Immature natural killer cell (primary cell): ENCODE results near the gene SIGLEC6. TPM values are rescaled to one million over a fixed set of nuclear protein-coding genes. Genes with fewer than 3 reads are reported as not detected.
"Not testable (repeated sequence)": the region's sequence is repeated elsewhere in the genome, so short reads cannot be mapped to it uniquely, and the experiment has no call there.

Experiments
- DNase-seq, 3 donors: peaks; one replicate each; pipeline ENCODE4 v3.0.0; 2022; ENCODE audit warnings: mixed read lengths in 1 of 3
- H3K27ac Mint-ChIP-seq, 6 donors: one replicate each; pipeline ENCODE4 v1.8.0; 2020; ENCODE audit warnings: mixed read lengths in 6 of 6, mild to moderate bottlenecking in 5 of 6, inconsistent platforms in 4 of 6, moderate library complexity in 3 of 6
- H3K27me3 Mint-ChIP-seq, 3 donors: one replicate each; pipeline ENCODE4 v1.8.0; 2020 to 2021; ENCODE audit warnings: low read depth in 3 of 3, mild to moderate bottlenecking in 3 of 3, mixed read lengths in 3 of 3, moderate library complexity in 3 of 3, inconsistent platforms in 1 of 3
- H3K36me3 Mint-ChIP-seq, 3 donors: one replicate each; pipeline ENCODE4 v1.8.0; 2020; ENCODE audit warnings: mixed read lengths in 3 of 3, inconsistent platforms in 2 of 3, mild to moderate bottlenecking in 2 of 3
- H3K4me1 Mint-ChIP-seq, 2 donors: one replicate each; pipeline ENCODE4 v1.8.0; 2020; ENCODE audit warnings: inconsistent platforms in 2 of 2, mild to moderate bottlenecking in 2 of 2, mixed read lengths in 2 of 2, moderate library complexity in 1 of 2
- H3K4me3 Mint-ChIP-seq, 5 donors: one replicate each; pipeline ENCODE4 v1.8.0; 2020; ENCODE audit warnings: mild to moderate bottlenecking in 5 of 5, mixed read lengths in 5 of 5, inconsistent platforms in 3 of 5, moderate library complexity in 3 of 5
- H3K9me3 Mint-ChIP-seq, 6 donors: one replicate each; pipeline ENCODE4 v1.8.0; 2020; ENCODE audit warnings: mild to moderate bottlenecking in 6 of 6, mixed read lengths in 6 of 6, inconsistent platforms in 4 of 6, moderate library complexity in 3 of 6
- polyA plus RNA-seq, 3 donors: library from polyadenylated mRNA; unstranded; fragments of 300-500 nt; fragmentation: Illumina TruSeq; gene quantifications; one replicate each; pipeline ENCODE4 v1.2.3, GENCODE V29; 2021

Gene SIGLEC6
- polyA plus RNA-seq, 3 donors from 2014 or later = 0.39 to 0.68 TPM; not detected in 1

GRCh38 chr19:51511353-51511752, 20.1 kb downstream of the SIGLEC6 start:
- no peak for DNase-seq
- H3K9me3 Mint-ChIP-seq = no peaks in the 10 kb centered on the region
- no peaks in the 10 kb centered on the region for H3K4me1 Mint-ChIP-seq
- no peak overlapping the region for H3K4me3 Mint-ChIP-seq
- H3K27me3 Mint-ChIP-seq = peaks cover 0 to 8% (median 6%) of the 10 kb centered on the region in 3 donors
- no peak overlapping the region for H3K27ac Mint-ChIP-seq
- no peaks in the 10 kb centered on the region for H3K36me3 Mint-ChIP-seq

DNA sequence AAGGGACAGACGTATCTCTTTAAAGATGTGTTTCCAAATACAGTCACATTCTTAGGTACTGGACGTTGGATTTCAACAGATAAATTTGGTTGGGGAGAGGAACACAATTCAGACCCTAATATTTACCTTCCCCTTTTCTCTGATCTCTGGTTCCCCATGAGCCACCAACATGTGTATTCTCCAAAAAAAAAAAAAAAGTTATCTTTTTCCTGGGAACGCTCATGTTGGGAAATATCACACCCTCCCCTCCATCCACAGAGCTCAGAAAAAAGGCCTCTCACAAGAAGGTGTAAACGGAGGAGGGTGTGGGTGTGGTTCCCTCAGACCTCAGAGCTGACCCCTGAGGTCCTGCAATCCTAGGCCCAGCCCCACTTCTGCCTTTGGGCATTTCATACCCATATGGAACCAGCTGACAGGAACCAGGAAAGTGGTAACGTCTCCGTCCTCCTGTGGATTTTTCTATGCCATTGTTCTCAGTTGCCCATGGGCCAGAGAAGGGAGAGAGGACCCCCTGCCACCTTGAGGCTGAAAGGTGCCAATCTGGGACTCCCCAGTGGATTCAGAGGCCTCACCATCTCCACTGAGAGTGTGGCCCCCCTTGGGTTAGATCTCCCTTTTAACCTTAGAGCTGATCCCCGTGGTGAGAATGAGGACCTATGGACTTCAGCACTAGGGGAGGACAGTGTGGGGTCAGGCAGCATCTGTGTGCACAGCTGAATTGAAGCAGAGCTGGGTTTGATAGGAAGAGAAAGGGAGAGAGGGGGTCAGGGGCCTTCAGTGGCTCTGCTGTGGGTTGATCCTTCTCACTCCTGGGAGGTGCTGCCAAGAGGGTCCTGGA, 21.4 kb downstream of the SIGLEC6 start:
- no peak for DNase-seq
- H3K36me3 Mint-ChIP-seq = no peaks in the 10 kb centered on the region
- H3K27me3 Mint-ChIP-seq = peaks cover 0 to 9% (median 6%) of the 10 kb centered on the region in 3 donors
- H3K4me1 Mint-ChIP-seq = no peaks in the 10 kb centered on the region
- H3K27ac Mint-ChIP-seq = no peak overlapping the region
- no peaks in the 10 kb centered on the region for H3K9me3 Mint-ChIP-seq
- no peak overlapping the region for H3K4me3 Mint-ChIP-seq

- H3K27me3 Mint-ChIP-seq = peaks cover 0 to 12% (median 4%) of the 10 kb centered on the region in 3 donors
- no peak overlapping the region for H3K27ac Mint-ChIP-seq
- no peak overlapping the region for H3K4me3 Mint-ChIP-seq
- no peak for DNase-seq
- no peaks in the 10 kb centered on the region for H3K4me1 Mint-ChIP-seq
- H3K9me3 Mint-ChIP-seq = no peaks in the 10 kb centered on the region
- no peaks in the 10 kb centered on the region for H3K36me3 Mint-ChIP-seq
These were observed 23.3 kb downstream of the SIGLEC6 start for GRCh38 chr19:51508059-51508733.

GRCh38 chr19:51507640-51508058, 23.8 kb downstream of the SIGLEC6 start:
- no peak for DNase-seq
- H3K36me3 Mint-ChIP-seq = no peaks in the 10 kb centered on the region
- H3K9me3 Mint-ChIP-seq = no peaks in the 10 kb centered on the region
- H3K4me1 Mint-ChIP-seq = no peaks in the 10 kb centered on the region
- peaks cover 0 to 12% (median 4%) of the 10 kb centered on the region in 3 donors for H3K27me3 Mint-ChIP-seq
- no peak overlapping the region for H3K27ac Mint-ChIP-seq
- H3K4me3 Mint-ChIP-seq = no peak overlapping the region

DNA sequence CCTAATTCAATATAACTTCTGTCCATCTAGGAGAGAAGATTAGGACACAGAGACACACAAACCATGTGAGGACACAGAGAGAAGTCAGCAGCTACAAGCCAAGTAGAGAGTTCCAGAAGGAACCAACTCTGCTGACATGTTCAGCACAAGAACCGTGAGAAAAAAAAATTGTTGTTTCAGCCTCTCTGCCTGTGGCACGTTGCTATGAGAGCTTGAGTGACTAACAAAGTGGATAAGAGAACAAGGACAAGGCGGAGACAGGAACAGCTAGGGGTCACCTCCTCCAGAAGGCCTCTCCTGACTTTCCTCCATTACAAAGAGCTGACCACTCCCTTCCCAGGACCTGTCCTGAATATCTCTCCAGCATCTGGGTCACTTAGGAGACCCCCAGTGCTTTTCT, 24.3 kb downstream of the SIGLEC6 start:
- Mint-ChIP-seq H3K36me3 (no peaks in the 10 kb centered on the region), H3K9me3 (no peaks in the 10 kb centered on the region), H3K4me3 (no peak overlapping the region), H3K27ac (no peak overlapping the region), H3K4me1 (peaks cover 0 to 1% of the 10 kb centered on the region in 2 donors), H3K27me3 (peaks cover 1 to 12% (median 4%) of the 10 kb centered on the region in 3 donors)
- no peak for DNase-seq

DNA sequence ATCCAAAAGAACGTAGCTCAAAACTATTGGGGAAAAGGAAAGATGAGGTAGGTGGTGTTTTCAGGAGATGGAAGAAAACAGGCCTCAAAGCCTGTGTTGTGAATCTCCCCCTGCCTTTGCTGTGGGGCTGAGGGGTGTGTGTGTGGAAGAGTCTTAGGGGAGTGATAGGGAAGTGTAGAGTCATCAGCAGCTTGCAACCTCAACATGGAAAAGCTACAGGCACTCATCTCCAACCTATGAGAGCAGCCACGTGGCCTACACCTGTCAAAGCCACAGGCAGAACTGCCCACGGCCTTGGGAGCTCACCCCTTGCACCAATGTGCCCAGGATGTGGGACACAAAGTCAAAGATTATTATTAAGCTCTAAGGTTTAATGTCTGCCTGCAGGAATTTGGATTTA, 25.6 kb downstream of the SIGLEC6 start:
- Mint-ChIP-seq H3K4me1 (peaks cover 11 to 12% of the 10 kb centered on the region in 2 donors), H3K27me3 (peaks cover 0 to 11% (median 1%) of the 10 kb centered on the region in 3 donors), H3K27ac (no peak overlapping the region), H3K36me3 (no peaks in the 10 kb centered on the region), H3K4me3 (no peak overlapping the region), H3K9me3 (no peaks in the 10 kb centered on the region)
- no peak for DNase-seq

DNA sequence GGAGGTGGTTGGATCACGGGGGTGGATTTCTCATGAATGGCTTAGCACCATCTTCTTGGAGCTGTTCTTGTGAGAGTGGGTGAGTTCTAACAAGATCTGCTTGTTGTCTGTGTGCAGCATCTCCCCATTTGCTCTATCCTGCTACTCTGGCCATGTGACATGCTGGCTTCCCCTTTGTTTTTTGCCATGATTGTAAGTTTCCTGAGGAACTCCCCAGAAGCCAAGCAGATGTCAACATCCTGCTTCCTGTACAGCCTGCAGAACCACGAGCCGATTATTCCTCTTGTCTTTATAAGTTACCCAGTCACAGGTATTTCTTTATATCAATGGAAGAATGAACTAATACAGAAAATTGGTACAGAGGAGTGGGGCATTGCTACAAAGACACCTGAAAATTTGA, 27.6 kb downstream of the SIGLEC6 start:
- H3K27me3 Mint-ChIP-seq = peaks cover 0 to 6% (median 4%) of the 10 kb centered on the region in 3 donors
- H3K36me3 Mint-ChIP-seq = no peaks in the 10 kb centered on the region
- no peaks in the 10 kb centered on the region for H3K9me3 Mint-ChIP-seq
- DNase-seq = no peak
- peaks cover 11 to 12% of the 10 kb centered on the region in 2 donors for H3K4me1 Mint-ChIP-seq
- H3K27ac Mint-ChIP-seq = no peak overlapping the region
- no peak overlapping the region for H3K4me3 Mint-ChIP-seq

DNA sequence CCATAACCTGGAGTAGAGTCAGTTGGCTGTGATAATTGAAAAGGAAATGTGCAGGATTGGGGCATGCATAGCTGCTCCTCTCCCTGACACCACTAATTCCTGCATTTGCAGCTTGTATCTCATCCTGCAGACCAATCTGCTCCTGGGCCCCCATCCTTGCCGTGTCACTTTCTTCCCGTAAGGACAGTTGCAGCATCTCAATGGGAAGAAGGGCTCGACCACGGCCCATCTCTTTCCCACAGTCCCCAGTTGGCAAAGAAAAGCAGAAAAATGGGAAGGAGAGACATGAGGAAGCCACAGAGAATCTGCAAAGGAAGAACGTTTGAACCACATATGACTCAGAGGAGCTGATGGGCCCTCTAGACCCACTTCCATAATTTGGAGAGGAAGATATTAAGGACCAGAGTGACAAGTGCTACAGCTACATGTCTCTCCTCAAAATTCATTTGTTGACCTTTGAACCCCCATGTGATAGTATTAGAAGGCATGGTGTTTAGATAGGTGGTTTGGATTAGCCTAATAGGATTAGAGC, 28.1 kb downstream of the SIGLEC6 start:
- no peak overlapping the region for H3K4me3 Mint-ChIP-seq
- H3K36me3 Mint-ChIP-seq = no peaks in the 10 kb centered on the region
- H3K4me1 Mint-ChIP-seq = peaks cover 11 to 12% of the 10 kb centered on the region in 2 donors
- no peaks in the 10 kb centered on the region for H3K9me3 Mint-ChIP-seq
- DNase-seq = no peak
- no peak overlapping the region for H3K27ac Mint-ChIP-seq
- peaks cover 0 to 6% (median 4%) of the 10 kb centered on the region in 3 donors for H3K27me3 Mint-ChIP-seq

DNA sequence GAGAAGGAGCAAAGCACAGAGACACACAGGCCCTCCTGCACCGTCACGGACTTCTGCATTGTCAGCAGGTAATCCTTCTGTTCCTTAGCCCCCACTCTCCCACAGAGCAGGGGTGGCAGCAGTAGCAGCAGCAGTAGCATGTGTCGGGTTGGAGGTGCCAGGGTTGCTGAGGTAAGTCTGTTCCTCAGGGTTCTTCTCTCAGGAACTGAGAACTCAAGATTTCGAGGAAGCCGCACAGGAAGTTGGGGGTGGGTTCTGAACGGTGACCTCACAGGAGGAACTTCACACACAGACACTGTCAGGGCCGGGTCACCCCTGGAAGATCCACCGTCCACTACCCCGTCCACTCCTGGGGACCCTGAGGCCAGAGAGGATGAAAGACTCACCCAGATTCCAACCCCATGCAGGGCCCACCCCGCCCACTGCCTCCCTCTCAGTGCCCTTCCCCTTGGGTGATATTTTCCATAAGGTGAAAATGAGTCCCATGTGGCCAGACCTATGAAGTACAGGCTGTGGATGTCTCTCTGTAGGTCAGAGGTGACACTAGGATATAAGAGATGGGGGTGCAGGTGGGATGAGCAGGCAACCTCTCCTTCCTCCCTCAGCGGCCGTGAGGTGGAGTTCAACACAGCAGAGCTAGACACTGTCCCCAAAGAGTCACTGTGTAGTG, 29.7 kb downstream of the SIGLEC6 start, which contains the start of gene SIGLEC12:
TSS of gene SIGLEC12 (minus strand) at position 207 of the 670 bp plus-strand sequence. CDS start at position 140, 67 bp downstream.
- Mint-ChIP-seq H3K4me1 (peaks cover 11 to 12% of the 10 kb centered on the region in 2 donors), H3K27ac (no peak within 1 kb of the TSS), H3K4me3 (peak within 1 kb of the TSS in 2 of 5 donors; percentile 27 to 51), H3K9me3 (no peaks in the 10 kb centered on the region), H3K36me3 (no peaks in the 10 kb centered on the region), H3K27me3 (peaks cover 0 to 6% (median 4%) of the 10 kb centered on the region in 3 donors)
- DNase-seq = no peak

DNA sequence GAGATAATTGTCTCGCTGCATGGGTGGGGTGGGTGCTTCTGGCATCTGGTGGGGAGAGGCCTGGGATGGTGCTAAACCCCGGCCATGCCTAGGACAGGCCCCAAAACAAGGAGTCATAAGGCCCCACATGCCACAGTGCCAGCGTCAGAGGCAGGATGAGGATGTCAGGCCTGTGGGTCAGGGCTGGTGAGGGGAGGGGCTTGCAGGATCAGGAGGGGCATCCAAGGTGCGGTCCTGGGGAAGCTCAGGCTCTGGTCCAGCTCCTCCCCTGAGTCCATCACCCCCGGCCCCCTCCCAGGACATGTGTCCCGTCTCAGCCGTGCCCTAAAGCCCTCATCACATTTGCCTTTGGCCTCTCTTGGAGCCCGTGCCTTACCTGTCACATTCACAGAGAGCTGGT, 30.5 kb downstream of the SIGLEC6 start:
- peak overlapping the region in 1 of 5 donors; percentile 51 for H3K4me3 Mint-ChIP-seq
- H3K9me3 Mint-ChIP-seq, H3K27me3 Mint-ChIP-seq, H3K27ac Mint-ChIP-seq, H3K36me3 Mint-ChIP-seq, DNase-seq: not testable (repeated sequence)
- peaks cover 11 to 12% of the 10 kb centered on the region in 2 donors for H3K4me1 Mint-ChIP-seq

GRCh38 chr19:51497666-51498065, 33.8 kb downstream of the SIGLEC6 start:
- no peak overlapping the region for H3K27ac Mint-ChIP-seq

GRCh38 chr19:51493776-51494175, 37.7 kb downstream of the SIGLEC6 start:
- no peak for DNase-seq
- Mint-ChIP-seq H3K4me1 (no peaks in the 10 kb centered on the region), H3K27me3 (peaks cover 6 to 11% (median 7%) of the 10 kb centered on the region in 3 donors), H3K36me3 (no peaks in the 10 kb centered on the region), H3K27ac (no peak overlapping the region), H3K9me3 (no peaks in the 10 kb centered on the region), H3K4me3 (no peak overlapping the region)

More at GRCh38 chr19:51497666-51498065, 33.8 kb downstream of the SIGLEC6 start:
- H3K4me3 Mint-ChIP-seq = no peak overlapping the region
- peaks cover 7 to 10% (median 8%) of the 10 kb centered on the region in 3 donors for H3K27me3 Mint-ChIP-seq
- peaks cover 11 to 12% of the 10 kb centered on the region in 2 donors for H3K4me1 Mint-ChIP-seq
- no peak for DNase-seq
- H3K36me3 Mint-ChIP-seq = no peaks in the 10 kb centered on the region
- H3K9me3 Mint-ChIP-seq = no peaks in the 10 kb centered on the region

DNA sequence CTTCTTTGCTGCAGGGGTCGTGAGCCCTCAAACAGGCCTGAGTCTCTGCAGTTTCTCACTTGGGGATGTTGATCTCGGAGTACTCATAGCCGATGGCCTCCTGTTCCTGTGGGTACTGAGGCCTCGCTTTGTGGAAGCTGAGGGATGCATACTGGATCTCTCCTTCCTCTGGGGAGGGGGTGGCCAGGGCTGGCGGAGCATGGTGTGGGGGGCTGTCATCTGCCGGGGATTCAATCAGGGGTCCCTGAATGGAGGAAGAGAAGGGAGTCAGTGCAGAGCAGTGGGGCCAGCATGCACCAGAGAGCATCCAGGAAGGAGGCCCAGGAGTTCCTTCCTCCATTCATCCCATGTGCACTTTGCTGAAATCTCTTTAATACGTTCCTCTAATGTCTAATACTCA, 39.9 kb downstream of the SIGLEC6 start:
- no peak overlapping the region for H3K4me3 Mint-ChIP-seq
- H3K27me3 Mint-ChIP-seq = peaks cover 6 to 11% (median 9%) of the 10 kb centered on the region in 3 donors
- H3K27ac Mint-ChIP-seq = no peak overlapping the region
- H3K4me1 Mint-ChIP-seq = no peaks in the 10 kb centered on the region
- no peaks in the 10 kb centered on the region for H3K36me3 Mint-ChIP-seq
- H3K9me3 Mint-ChIP-seq = no peaks in the 10 kb centered on the region
- no peak for DNase-seq
